GM18951 (cell line): ENCODE results near the gene ZFAND5.

Experiments
- POLR2A ChIP-seq: IDR thresholded peaks from 4 replicates; pipeline ENCODE4 v1.6.1; 2011; ENCODE audit warnings: mild to moderate bottlenecking; ENCODE audit not compliant: insufficient read length, insufficient read depth; ENCODE audit errors: extremely low read depth
- in situ Hi-C: fragments of 300-500 bp; cut with MboI; formaldehyde crosslinking; loops from one replicate; pipeline ENCODE4 v1.12.0; 2022; ENCODE audit warnings: low sequenced_read_pairs, mixed read lengths, inconsistent platforms; ENCODE audit not compliant: unreplicated experiment

Gene ZFAND5

GRCh38 chr9:72333197-72333596 is 31.8 kb downstream of the ZFAND5 start:
- TF ChIP-seq POLR2A: no peak
- in situ Hi-C loops: no loop called here

GRCh38 chr9:72332351-72332750 is 32.7 kb downstream of the ZFAND5 start:
- in situ Hi-C loops: no loop called here
- no peak for TF ChIP-seq POLR2A

- in situ Hi-C loops: no loop called here
Observed at GRCh38 chr9:72327631-72328030, 37.4 kb downstream of the ZFAND5 start.

GRCh38 chr9:72326641-72327040 is 38.4 kb downstream of the ZFAND5 start:
- in situ Hi-C loops: no loop called here
- no peak for TF ChIP-seq POLR2A

More at GRCh38 chr9:72327631-72328030, 37.4 kb downstream of the ZFAND5 start:
- no peak for TF ChIP-seq POLR2A

- TF ChIP-seq POLR2A: no peak
- in situ Hi-C loops: no loop called here
Observed at GRCh38 chr9:72324974-72325373, 40.0 kb downstream of the ZFAND5 start.

- TF ChIP-seq POLR2A: no peak
- in situ Hi-C loops: no loop called here
Observed at GRCh38 chr9:72322678-72323077, 42.3 kb downstream of the ZFAND5 start.

- in situ Hi-C loops: no loop called here
- TF ChIP-seq POLR2A: no peak
Observed at GRCh38 chr9:72322259-72322658, 42.7 kb downstream of the ZFAND5 start.

GRCh38 chr9:72315510-72316311 is 49.3 kb downstream of the ZFAND5 start:
- no peak for TF ChIP-seq POLR2A
- in situ Hi-C loops: no loop called here

GRCh38 chr9:72315089-72315509 is 49.9 kb downstream of the ZFAND5 start:
- TF ChIP-seq POLR2A: no peak
- in situ Hi-C loops: no loop called here

GRCh38 chr9:72313507-72313906 is 51.5 kb downstream of the ZFAND5 start:
- no peak for TF ChIP-seq POLR2A
- in situ Hi-C loops: no loop called here

- no peak for TF ChIP-seq POLR2A
- in situ Hi-C loops: no loop called here
Observed at GRCh38 chr9:72312386-72312987, 52.5 kb downstream of the ZFAND5 start.

- in situ Hi-C loops: no loop called here
- TF ChIP-seq POLR2A: no peak
Observed at GRCh38 chr9:72309364-72310133, 55.5 kb downstream of the ZFAND5 start.

GRCh38 chr9:72306761-72307160 is 58.2 kb downstream of the ZFAND5 start:
- in situ Hi-C loops: no loop called here
- no peak for TF ChIP-seq POLR2A
